ENCODE results near the gene TTC9C. TPM values are rescaled to one million over a fixed set of nuclear protein-coding genes. Genes with fewer than 3 reads are reported as not detected.

The TTC9C gene
- total and polyA plus RNA-seq, 2 of the 13 experiments (the other 11 are each of a cell fraction or from before 2014, with no cell fraction given) = 28.0 to 36.4 TPM

- ATAC-seq = no peak
- Histone ChIP-seq H3K4me3 (replicated peaks in 1 of 3; ENCODE audit: insufficient read depth in 1 of 3, low read depth in 2 of 3, low read length in 3 of 3) (no peak overlapping the region), H2AFZ (ENCODE audit: low read length) (no peak overlapping the region), H3K27ac (ENCODE audit: extremely low read length, insufficient read depth, low read length) (no peak overlapping the region), H3K9ac (ENCODE audit: insufficient read depth, low read depth, low read length) (0 out of 2 replicates have a peak overlapping the region, but pooled peaks have one; percentile 3), H3K79me2 (ENCODE audit: insufficient read depth, low read length) (peaks cover 16% of the 10 kb centered on the region), H3K27me3 (ENCODE audit: control insufficient read depth in 1 of 2, insufficient read depth in 2 of 2, low read length in 2 of 2) (no peaks in the 10 kb centered on the region), H3K4me2 (ENCODE audit: low read depth, low read length) (no peak overlapping the region), H3K9me3 (ENCODE audit: low read length) (no peaks in the 10 kb centered on the region), H3K4me1 (ENCODE audit: insufficient read depth, low read length) (no peaks in the 10 kb centered on the region), H4K20me1 (ENCODE audit: insufficient read depth, low read length) (no peaks in the 10 kb centered on the region; the same call in 1 of the 2 replicates), H3K36me3 (replicated peaks in 1 of 2; ENCODE audit: control insufficient read depth in 1 of 2, insufficient read depth in 2 of 2, low read length in 2 of 2) (peaks cover 31 to 92% of the 10 kb centered on the region in 2 experiments)
- WGBS (ENCODE audit: low lambda C conversion rate) = 94% methylated on average over 5 of the region's 5 CpGs
- intact Hi-C loops (cut with micrococcal nuclease; ENCODE audit: unreplicated experiment) = no loop called here
- BruUV-seq (replicated peaks) = no TSS peak
- DNase-seq (ENCODE audit: low spot score) = no peak
- ChIA-PET CTCF (ENCODE audit: low intra/inter-chr PET ratio, low total read pairs) (no interaction called here), POLR2A (interaction anchor here (1.8 kb wide), 1 partner anchor 11 kb away, joined by 6 read pairs; the partner anchor contains the start of gene HNRNPUL2)
- in situ Hi-C loops (cut with HindIII; ENCODE audit: extremely low pct_ligation_motif_present, low pct_unique_long_range_greater_than_20kb) = no loop called here
- TF ChIP-seq SOX13 (IDR thresholded peaks at IDR 0.05) = no peak
- TF ChIP-seq SOX13 (CRISPR knock-in tag; conservative IDR thresholded peaks at IDR 0.05 in 1 of 2, IDR thresholded peaks at IDR 0.05 in 1 of 2) = no peak
- peak; percentile 90 to 95 for TF ChIP-seq MAFK (conservative IDR thresholded peaks at IDR 0.05 in 1 of 2, IDR thresholded peaks at IDR 0.05 in 1 of 2; ENCODE audit: low read length in 2 of 2)
- peak; percentile 93 for TF ChIP-seq MAFF (IDR thresholded peaks at IDR 0.05; ENCODE audit: low read depth, low read length)
- no peak for FAIRE-seq
These were observed 12.1 kb upstream of the TTC9C start for GRCh38 chr11:62716206-62716605.

GRCh38 chr11:62716816-62717215, 11.5 kb upstream of the TTC9C start:
- no peak overlapping the region for H3K4me3 ChIP-seq (replicated peaks in 1 of 3; ENCODE audit: insufficient read depth in 1 of 3, low read depth in 2 of 3, low read length in 3 of 3)
- peaks cover 31 to 93% of the 10 kb centered on the region in 2 experiments for H3K36me3 ChIP-seq (replicated peaks in 1 of 2; ENCODE audit: control insufficient read depth in 1 of 2, insufficient read depth in 2 of 2, low read length in 2 of 2)
- CTCF ChIA-PET (ENCODE audit: low intra/inter-chr PET ratio, low total read pairs) = no interaction called here
- H3K9ac ChIP-seq (ENCODE audit: insufficient read depth, low read depth, low read length) = no peak overlapping the region
- no peak for ATAC-seq
- FAIRE-seq = no peak
- intact Hi-C loops (cut with micrococcal nuclease; ENCODE audit: unreplicated experiment) (no loop called here), in situ Hi-C loops (cut with HindIII; ENCODE audit: extremely low pct_ligation_motif_present, low pct_unique_long_range_greater_than_20kb) (no loop called here)
- POLR2A ChIA-PET = no interaction called here
- H3K79me2 ChIP-seq (ENCODE audit: insufficient read depth, low read length) = peaks cover 22% of the 10 kb centered on the region
- H3K27ac ChIP-seq (ENCODE audit: extremely low read length, insufficient read depth, low read length) = no peak overlapping the region
- WGBS (ENCODE audit: low lambda C conversion rate) = 98% methylated on average over 11 of the region's 11 CpGs
- H3K4me2 ChIP-seq (ENCODE audit: low read depth, low read length) = no peak overlapping the region
- no peak for DNase-seq (ENCODE audit: low spot score)
- H2AFZ ChIP-seq (ENCODE audit: low read length) = no peak overlapping the region
- no peaks in the 10 kb centered on the region for H3K9me3 ChIP-seq (ENCODE audit: low read length)
- no TSS peak for BruUV-seq (replicated peaks)
- H3K4me1 ChIP-seq (ENCODE audit: insufficient read depth, low read length) = peaks cover 5% of the 10 kb centered on the region
- no peaks in the 10 kb centered on the region for H3K27me3 ChIP-seq (ENCODE audit: control insufficient read depth in 1 of 2, insufficient read depth in 2 of 2, low read length in 2 of 2)
- H4K20me1 ChIP-seq (ENCODE audit: insufficient read depth, low read length) = no peaks in the 10 kb centered on the region
- TF ChIP-seq LRRFIP1 (CRISPR knock-in tag; conservative IDR thresholded peaks at IDR 0.05) (no peak), RBM22 (optimal IDR thresholded peaks at IDR 0.05; ENCODE audit: low read length) (peak; percentile 21)
